22Rv1 (cell line): ENCODE data around the gene TMEM135.

Source experiments
- CTCF ChIP-seq: fragments of 450-650 bp; IDR thresholded peaks from 2 replicates; pipeline ENCODE4 v1.5.1; 2017; ENCODE audit warnings: mild to moderate bottlenecking
- ZFX ChIP-seq: fragments of 450-650 bp; IDR thresholded peaks from 2 replicates; pipeline ENCODE4 v1.6.1; 2017; ENCODE audit warnings: antibody characterized with exemption, borderline replicate concordance

- TF ChIP-seq CTCF (no peak), ZFX (no peak)
Observed at GRCh38 chr11:87325490-87325872, 287.7 kb downstream of the TMEM135 start.
